Gastrocnemius medialis (tissue), 4 donors: Measurements from ENCODE around the gene CNTD1.

Source experiments
- POLR2A ChIP-seq, 2 donors: fragments of 450-650 bp; IDR thresholded peaks; one replicate each; pipeline ENCODE4 v1.6.1; 2017; ENCODE audit warnings: antibody characterized with exemption in 2 of 2, mild to moderate bottlenecking in 2 of 2, moderate library complexity in 2 of 2
- TF ChIP-seq, protein P1 (sequence below), 5 experiments: fragments of 450-650 bp in 3 of 5; fragments of 200-600 bp in 2 of 5; sonication (generic) in 2 of 5; IDR thresholded peaks in 4 of 5; conservative IDR thresholded peaks in 1 of 5; 1 replicate in 4 of 5; 2 replicates in 1 of 5; pipeline ENCODE4 v1.5.1; 2016 to 2019; ENCODE audit warnings: antibody characterized with exemption in 5 of 5, mild to moderate bottlenecking in 3 of 5, moderate library complexity in 3 of 5

DNA sequence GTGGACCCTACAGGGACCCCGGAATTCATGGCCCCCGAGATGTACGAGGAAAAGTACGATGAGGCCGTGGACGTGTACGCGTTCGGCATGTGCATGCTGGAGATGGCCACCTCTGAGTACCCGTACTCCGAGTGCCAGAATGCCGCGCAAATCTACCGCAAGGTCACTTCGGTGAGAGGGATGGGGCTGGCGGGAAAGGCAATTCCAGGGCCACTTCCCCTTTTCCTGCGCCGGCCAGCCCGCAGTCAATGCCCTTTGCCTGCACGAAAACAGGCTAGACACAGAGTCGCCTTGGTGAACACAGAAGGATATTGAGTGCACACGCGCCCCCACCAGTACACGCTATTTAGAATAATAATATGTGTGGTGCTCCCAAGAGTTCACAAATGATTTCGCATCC, 14.3 kb upstream of the CNTD1 start:
- TF ChIP-seq, protein P1, sequence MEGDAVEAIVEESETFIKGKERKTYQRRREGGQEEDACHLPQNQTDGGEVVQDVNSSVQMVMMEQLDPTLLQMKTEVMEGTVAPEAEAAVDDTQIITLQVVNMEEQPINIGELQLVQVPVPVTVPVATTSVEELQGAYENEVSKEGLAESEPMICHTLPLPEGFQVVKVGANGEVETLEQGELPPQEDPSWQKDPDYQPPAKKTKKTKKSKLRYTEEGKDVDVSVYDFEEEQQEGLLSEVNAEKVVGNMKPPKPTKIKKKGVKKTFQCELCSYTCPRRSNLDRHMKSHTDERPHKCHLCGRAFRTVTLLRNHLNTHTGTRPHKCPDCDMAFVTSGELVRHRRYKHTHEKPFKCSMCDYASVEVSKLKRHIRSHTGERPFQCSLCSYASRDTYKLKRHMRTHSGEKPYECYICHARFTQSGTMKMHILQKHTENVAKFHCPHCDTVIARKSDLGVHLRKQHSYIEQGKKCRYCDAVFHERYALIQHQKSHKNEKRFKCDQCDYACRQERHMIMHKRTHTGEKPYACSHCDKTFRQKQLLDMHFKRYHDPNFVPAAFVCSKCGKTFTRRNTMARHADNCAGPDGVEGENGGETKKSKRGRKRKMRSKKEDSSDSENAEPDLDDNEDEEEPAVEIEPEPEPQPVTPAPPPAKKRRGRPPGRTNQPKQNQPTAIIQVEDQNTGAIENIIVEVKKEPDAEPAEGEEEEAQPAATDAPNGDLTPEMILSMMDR (IDR thresholded peaks at IDR 0.05 in 4 of 5, conservative IDR thresholded peaks at IDR 0.05 in 1 of 5) = no peak
- no peak for TF ChIP-seq POLR2A (IDR thresholded peaks at IDR 0.05)
